HG03095 (cell line): ENCODE data around the gene FOXP1.

Source experiments
- ATAC-seq: cut with Tn5 transposase; IDR thresholded peaks from one replicate; pipeline ENCODE4 v1.9.1; 2021; ENCODE audit warnings: moderate library complexity; ENCODE audit not compliant: unreplicated experiment

Gene FOXP1

DNA sequence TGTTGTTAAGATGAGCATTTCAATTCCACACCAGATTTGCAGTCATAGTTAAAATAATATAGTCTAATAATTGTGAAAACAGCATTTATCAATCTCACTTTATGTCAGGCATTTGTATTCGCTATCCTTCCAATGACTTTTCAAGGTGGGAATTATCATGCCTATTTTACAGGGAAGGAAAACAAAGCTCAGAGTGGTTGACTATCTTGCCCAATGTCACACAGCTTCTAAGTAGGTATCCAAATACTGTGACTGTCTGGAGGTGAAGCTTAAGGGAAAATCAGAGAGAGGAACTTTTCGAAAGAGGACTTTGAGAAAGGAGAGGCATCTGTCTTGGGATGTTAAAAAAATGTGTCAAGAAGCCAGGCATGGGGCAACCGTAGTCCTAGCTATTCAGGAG lies 443.1 kb downstream of the FOXP1 start:
- no peak for ATAC-seq

DNA sequence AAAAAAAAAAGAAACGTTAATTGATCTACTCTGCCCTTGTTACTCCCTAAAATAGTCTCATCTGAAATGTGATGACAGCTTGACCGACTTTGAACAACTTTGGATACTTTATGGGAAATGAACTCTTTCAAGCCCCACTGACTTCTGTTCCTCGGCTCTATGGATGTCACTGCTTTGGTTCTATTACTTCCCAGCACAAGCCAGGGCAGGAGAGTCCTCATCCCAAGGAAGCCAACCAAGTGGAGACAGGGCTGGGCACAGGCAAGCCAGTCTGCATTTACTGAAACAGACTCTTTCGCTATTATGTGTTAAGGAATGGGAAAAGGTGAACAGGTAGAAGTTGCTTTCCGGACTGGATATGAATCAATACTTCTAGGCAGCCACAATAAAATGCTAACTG lies 444.0 kb downstream of the FOXP1 start:
- ATAC-seq: no peak

DNA sequence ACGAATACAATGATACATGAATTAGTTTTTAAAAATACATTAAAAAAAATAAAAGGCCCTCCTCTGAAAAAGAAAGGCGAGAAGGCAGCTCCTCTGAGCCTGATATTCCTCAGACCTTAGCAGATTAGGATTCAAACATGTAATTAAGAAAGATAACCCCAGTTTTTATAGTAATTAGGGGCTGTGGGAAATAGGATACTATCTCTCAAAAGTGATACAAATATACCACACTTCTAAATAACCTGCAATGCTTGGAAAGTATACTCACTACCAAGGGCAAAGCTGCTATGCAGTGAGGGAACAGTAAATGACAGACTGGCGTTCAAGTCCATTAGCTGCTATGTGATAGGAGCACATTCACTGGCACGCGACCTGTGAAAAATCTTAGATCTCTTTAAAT lies 445.1 kb downstream of the FOXP1 start:
- ATAC-seq: no peak

GRCh38 chr3:71136276-71136675 lies 447.3 kb downstream of the FOXP1 start:
- no peak for ATAC-seq

GRCh38 chr3:71135373-71136088 lies 448.0 kb downstream of the FOXP1 start:
- no peak for ATAC-seq

DNA sequence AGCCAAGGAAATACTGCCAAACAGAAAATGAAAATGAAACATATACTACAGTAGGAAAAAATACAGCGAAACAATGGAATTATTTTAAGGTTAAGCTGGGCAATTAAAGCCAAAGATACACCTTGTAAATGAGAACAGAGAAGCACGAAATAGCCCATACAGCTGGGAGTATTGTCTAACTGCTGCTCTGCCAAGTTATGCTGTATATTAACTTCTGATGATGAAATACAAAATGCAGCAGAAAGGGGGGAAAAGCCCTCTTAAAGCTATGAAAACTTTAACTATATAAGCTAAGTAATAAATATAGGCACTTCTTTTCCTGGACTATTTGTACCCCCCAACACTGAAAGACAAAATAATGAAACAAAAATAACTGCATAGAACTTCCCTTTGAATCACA lies 449.0 kb downstream of the FOXP1 start:
- ATAC-seq: no peak

DNA sequence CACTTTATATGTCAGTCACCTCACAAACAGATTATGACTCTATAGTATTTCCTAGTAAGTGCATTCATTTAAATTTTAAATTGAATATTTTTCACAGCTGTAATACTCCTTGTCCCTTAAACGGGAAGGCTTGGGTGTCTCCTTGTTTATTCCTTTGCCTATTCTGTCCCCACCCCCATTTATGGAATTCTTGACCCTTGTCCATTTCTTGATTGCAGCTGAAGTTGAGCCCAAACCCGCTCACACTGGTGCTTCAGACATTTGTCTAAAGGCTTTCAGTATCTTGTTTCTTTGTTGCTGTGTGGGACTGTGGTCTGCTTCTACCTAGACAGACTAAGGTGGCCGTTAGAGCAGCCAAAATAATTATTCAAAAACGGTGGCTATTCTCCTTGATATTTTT lies 449.7 kb downstream of the FOXP1 start:
- no peak for ATAC-seq

DNA sequence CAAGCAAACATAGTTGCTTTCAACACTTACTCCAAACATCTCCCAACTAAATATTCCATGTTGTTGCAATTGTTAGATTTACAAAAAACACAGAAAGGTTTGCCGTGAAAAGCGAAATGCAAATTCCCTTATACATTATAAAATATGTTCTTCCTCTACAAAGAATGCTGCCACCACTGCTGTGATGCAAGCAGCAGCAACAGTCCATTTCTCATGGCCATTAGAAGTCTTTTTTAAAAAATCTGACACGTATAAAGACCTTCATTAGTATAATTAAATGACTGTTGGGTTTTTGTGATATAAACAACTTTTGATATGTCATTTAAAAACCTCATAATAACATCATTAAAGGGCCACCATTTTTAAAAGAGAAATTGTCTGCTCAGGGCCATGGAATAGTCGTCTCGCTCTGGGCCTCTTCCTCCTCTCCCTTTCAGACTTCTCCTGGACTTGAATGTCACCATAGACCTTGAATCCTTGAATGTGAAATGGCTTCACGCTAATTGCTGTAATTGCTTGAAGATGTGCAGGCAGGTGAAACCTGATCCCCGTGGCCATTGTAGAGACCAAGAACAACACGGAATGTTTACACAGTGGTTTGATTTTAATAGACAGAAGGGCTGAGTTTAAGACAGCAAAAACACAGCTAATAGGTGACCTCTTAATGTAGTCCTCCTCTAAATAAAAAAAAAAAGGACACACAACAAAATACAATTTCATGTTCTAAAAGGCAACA lies 450.4 kb downstream of the FOXP1 start:
- ATAC-seq: no peak

DNA sequence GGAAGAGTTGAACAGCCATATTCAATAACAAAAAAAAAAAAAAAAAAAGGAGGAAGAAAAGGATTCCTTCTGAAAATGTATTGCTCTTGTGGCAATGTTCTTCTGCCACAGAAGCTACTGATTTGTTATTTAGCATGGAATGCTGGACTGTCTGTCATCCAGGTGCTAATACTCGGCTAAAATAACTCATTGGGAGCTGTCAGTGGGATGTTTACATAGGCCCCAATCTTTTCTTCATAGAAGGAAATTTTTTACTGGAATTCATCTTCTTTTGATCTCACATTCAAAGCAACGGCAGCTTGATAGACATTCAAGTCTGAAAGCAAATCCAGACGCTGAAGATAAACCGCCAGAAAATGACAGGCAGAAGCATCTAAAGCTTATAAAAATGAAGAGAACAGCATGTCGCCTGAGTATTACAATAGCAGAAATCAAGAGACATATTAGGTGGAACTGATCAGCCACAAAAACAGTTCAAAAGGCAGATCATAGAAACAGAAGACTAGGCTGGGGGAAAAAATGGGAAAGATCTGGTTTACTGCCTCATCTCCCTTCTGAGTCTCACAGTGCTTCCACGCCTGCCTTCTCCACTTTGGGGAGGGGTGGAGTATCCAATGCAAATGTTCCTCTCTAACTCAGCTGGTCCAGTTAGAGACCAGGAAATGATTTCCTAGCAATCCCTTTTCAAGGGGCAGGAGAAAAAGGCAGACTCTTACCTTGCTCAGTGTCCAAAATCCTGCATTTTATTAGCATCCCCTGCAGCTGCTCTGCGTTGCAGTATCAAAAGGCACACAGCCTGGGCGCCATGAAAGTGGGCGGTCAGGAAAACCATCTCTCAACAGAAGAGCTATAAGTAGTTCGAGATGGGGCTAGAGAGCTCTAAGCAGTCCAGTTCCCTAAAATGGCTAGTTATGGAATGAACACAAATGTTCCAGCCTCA lies 451.9 kb downstream of the FOXP1 start:
- ATAC-seq: no peak

DNA sequence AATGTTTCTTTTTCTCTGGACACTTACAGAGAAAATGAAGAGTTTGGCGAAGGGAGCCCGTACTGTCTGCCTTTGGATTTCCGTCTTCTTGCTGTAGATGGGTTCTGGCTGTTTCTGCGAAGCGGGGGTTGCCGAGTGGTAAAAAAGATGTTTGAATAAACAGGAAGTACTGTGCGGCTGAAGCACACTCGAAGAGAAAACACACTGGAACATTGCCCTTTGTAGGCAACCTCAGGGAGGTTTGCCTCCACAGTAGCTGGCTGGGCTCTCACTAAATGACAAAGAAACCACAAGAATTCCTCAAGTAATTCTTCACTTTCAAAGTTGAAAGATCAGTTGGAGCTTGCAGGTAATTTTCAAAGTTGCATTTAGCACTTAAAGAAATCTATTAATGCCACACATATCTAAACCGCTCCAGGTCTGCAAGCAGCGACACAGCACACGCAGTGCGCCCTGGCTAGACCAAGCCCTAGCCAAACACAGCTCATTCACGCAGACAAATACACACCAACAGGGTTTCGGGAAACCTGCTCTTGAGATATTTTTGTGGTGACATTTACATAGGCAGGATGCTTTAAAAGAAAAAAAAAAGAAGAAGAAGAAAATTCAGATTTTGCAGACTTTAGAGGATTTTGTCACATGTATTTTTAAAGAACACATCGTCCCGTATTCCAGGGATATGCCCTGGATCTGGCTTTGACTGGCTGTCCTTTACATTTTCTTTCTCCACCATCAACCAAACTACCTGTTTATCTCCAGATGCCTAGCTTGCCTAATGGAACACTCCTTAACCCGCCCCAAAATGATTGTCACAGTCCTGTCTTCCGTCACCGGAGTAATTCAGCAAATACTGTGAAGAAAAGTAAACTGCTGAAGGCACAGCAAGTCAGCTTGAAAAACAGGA lies 452.8 kb downstream of the FOXP1 start:
- ATAC-seq: no peak

DNA sequence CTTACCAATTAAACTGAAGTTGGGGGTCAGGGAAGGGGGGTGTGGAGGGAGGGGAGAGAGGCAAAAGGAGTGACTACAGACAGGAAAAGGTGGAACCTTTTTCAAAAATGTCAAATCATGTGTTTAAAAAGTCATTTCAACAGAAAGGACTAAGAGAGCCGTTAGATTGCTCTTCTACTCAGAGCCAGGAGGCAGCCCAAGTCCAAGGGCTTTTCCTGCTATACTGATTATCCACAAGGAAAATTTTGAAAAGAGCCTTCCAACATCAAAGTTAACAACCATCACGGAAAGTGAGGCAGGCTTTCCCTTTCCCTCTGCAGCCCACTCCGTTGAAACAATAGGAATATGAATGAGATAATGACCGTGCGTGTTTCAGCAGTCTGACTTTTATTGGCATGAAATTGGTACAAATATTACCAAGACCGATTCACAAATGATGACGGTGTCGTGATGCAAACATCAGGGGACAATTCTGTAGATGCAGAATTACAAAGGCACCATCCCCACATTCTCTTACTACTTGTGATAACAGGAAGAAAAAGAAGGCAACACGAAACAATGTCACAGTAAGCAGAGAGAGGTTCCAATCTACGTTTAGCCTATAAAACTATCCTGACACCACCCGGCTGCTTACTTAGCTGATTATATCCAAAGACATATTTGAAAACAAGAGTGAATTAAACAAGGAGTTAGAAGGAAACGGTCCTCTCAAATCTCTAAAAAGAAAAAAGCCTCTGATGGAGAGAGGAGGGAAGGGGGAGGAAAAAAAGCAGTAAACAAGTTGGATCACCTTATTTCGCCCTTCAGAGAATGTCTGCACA lies 453.7 kb downstream of the FOXP1 start:
- ATAC-seq: no peak

DNA sequence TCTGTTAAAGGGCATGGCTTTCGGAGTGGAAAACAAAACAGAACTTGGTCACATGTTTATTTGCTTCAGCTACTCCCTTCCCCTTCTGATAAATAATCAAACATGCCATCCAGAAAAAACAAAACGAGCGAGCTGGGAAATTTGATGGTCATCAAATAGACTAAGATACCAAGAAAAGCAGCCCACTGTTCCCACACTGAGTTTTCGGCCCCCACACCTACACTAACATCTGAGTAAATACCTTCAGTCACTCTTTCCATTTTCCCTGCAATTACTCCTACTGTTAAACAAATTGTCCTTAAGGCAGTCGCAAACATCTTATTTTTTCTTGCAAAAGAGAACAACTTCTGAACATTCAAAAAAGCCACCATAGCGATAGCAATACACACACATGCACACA lies 454.6 kb downstream of the FOXP1 start:
- no peak for ATAC-seq

- no peak for ATAC-seq
Observed at GRCh38 chr3:71127844-71128243, 455.7 kb downstream of the FOXP1 start.

- no peak for ATAC-seq
Observed at GRCh38 chr3:71127052-71127831, 456.3 kb downstream of the FOXP1 start.

DNA sequence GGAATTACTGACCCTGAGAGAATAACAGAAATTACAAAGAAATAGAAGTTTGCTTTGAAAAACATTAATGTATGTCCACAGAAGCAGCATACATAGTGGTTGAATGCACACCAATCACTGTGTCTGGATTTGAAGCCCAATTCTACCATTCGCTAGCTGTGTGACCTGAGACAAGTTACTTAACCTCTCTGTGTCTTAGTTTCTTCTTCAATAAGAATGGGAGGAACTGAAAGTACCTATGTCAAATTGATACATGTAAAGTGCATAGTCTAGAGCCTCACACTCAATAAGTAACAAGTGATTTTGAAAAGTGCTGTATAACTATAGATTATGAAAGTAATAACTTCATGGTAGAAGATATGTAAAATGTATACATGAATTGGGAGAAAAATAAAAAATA lies 457.8 kb downstream of the FOXP1 start:
- no peak for ATAC-seq

DNA sequence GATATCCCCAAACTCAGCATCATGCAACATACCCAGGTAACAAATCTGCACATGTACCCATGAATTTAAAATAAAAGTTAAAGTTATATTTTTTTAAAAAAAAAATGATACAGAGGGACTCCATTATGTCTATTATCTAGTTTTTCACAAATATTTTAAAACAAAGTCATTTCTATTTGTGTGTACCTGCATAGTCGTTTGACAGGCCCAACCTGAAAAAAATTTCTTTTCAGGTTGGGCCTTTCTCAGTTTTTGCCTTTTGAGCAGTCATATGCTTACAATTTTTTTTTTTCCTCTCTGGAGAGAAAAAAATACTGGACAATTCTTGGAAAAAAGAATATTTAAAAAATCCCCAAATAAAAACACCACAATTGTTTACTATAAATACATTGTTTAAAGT lies 459.5 kb downstream of the FOXP1 start:
- no peak for ATAC-seq

- no peak for ATAC-seq
Observed at GRCh38 chr3:71122641-71123040, 460.9 kb downstream of the FOXP1 start.

DNA sequence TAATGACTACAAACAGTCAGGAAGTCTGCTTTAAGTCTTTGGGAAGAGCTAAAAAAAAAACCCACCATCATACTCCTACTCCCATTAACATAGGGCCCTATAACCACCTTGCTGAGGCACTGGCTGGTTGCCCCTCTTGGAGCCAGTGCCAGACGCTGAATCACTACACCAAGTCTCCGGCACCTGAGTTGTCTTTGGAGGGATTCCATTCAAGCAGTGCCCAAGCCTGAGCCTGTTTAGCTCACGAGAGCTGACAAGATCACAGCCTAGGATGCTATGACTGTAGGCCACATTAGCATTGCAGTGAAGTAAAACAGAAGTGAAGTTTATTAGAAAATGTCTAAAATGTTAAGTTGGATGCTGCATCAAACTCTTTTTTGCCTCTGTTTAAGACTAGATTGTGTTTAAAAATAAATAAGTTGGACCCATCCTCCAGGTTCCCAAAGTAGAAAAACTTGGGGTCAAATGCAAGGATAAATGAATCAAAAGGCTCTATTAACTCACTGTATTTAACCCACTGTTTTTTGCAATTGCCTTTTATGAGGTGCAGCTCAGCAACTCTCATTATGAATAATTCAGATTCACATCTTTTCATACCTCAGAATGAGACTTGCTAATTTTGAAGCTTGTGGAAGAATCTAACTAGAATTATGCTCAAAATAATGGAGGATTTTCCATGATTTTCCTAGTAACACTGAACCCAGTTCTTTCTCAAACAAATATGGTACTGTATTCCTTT lies 461.9 kb downstream of the FOXP1 start:
- ATAC-seq: no peak
